ENCODE measurements around the gene CDC45.

CDC45 gene

GRCh38 chr22:19525666-19526065 lies 45.9 kb downstream of the CDC45 start:
- in situ Hi-C loops (cut with MboI; ENCODE audit: low sequenced_read_pairs, unreplicated experiment): no loop called here
- no peak for DNase-seq (ENCODE audit: low spot score)
- TF ChIP-seq, protein P1, sequence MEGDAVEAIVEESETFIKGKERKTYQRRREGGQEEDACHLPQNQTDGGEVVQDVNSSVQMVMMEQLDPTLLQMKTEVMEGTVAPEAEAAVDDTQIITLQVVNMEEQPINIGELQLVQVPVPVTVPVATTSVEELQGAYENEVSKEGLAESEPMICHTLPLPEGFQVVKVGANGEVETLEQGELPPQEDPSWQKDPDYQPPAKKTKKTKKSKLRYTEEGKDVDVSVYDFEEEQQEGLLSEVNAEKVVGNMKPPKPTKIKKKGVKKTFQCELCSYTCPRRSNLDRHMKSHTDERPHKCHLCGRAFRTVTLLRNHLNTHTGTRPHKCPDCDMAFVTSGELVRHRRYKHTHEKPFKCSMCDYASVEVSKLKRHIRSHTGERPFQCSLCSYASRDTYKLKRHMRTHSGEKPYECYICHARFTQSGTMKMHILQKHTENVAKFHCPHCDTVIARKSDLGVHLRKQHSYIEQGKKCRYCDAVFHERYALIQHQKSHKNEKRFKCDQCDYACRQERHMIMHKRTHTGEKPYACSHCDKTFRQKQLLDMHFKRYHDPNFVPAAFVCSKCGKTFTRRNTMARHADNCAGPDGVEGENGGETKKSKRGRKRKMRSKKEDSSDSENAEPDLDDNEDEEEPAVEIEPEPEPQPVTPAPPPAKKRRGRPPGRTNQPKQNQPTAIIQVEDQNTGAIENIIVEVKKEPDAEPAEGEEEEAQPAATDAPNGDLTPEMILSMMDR (IDR thresholded peaks at IDR 0.05; ENCODE audit: borderline replicate concordance, control extremely low read depth, extremely low read depth, insufficient read depth, missing control alignments): no peak

- TF ChIP-seq, protein P1 (IDR thresholded peaks at IDR 0.05; ENCODE audit: borderline replicate concordance, control extremely low read depth, extremely low read depth, insufficient read depth, missing control alignments): no peak
- DNase-seq (ENCODE audit: low spot score): no peak
- in situ Hi-C loops (cut with MboI; ENCODE audit: low sequenced_read_pairs, unreplicated experiment): no loop called here
Observed at GRCh38 chr22:19526076-19526701, 46.5 kb downstream of the CDC45 start.

GRCh38 chr22:19526702-19527111 lies 47.0 kb downstream of the CDC45 start:
- no peak for DNase-seq (ENCODE audit: low spot score)
- in situ Hi-C loops (cut with MboI; ENCODE audit: low sequenced_read_pairs, unreplicated experiment): no loop called here
- TF ChIP-seq, protein P1 (IDR thresholded peaks at IDR 0.05; ENCODE audit: borderline replicate concordance, control extremely low read depth, extremely low read depth, insufficient read depth, missing control alignments): no peak

DNA sequence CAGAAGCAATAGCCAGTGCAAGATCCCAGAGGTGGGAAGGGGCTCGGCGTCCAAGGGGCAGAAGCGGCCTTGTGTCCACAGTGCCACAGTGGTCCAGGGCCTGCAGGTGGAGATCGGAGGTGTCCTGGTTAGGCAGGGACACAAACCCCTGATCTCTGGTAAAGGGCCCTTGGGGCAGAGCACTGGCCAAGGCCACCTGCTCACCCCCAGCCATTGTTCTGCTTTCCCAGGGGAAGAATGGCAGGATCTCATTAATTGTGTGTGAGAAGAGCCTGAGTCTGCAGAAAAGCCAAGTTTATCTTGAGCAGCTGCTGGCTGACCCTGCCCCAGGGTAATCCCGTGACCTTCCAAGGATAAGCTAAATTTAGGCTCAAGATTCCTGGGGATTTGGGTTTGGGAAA lies 47.6 kb downstream of the CDC45 start:
- DNase-seq (ENCODE audit: low spot score): no peak
- in situ Hi-C loops (cut with MboI; ENCODE audit: low sequenced_read_pairs, unreplicated experiment): no loop called here
- TF ChIP-seq, protein P1 (IDR thresholded peaks at IDR 0.05; ENCODE audit: borderline replicate concordance, control extremely low read depth, extremely low read depth, insufficient read depth, missing control alignments): no peak

DNA sequence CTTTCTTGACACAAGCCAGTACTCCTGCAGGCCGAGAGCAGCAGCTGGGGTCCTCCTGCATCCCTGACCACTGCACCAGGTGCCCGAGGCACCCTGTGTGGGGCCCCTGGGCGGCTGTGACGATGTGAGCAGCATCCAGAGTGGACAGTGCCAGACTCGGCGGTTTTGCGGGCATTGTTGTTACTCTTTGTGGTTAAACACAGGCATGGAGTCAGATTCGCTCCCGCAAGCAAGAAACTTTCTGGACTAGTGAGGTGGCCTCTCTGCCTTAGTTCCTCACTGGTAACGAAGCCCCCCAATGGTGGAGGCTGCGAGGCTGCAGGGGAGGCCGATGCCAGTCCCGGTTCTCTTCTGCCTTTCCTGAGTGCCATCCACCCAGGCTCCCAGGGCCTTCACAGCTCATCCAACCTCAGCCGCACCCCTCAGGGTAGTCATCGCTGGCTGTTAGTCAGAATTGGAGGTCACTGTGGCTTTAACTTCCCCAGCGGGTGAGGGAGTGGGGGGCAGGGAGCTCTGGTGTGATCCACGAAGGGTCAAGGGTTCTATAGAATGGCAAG lies 48.2 kb downstream of the CDC45 start:
- TF ChIP-seq, protein P1 (IDR thresholded peaks at IDR 0.05; ENCODE audit: borderline replicate concordance, control extremely low read depth, extremely low read depth, insufficient read depth, missing control alignments): no peak
- no peak for DNase-seq (ENCODE audit: low spot score)
- in situ Hi-C loops (cut with MboI; ENCODE audit: low sequenced_read_pairs, unreplicated experiment): no loop called here

DNA sequence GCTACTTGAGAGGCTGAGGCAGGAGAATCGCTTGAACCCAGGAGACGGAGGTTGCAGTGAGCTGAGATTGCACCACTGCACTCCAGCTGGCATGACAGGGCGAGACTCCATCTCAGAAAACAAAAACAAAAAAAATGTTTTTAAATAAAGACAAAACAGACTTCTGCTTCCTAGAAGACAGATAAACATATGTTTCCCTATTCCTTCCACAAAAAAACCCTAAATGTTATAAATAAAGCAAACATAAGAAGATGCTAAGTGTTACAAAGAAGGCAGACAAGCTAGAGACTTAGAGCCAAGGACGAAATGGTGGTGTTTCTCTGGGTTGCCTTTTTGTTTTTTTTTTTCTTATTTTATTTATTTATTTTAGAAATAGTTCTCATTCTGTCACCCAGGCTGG lies 50.1 kb downstream of the CDC45 start:
- TF ChIP-seq, protein P1 (IDR thresholded peaks at IDR 0.05; ENCODE audit: borderline replicate concordance, control extremely low read depth, extremely low read depth, insufficient read depth, missing control alignments): no peak
- in situ Hi-C loops (cut with MboI; ENCODE audit: low sequenced_read_pairs, unreplicated experiment): no loop called here

More for the DNA sequence above, 50.1 kb downstream of the CDC45 start:
- no peak for DNase-seq (ENCODE audit: low spot score)

All from GM13976 (cell line).